HTR-8/SVneo (cell line): ENCODE data around the gene IER5.

Experiments
- DNase-seq: peaks from one replicate; pipeline ENCODE4 v3.0.0; 2011; ENCODE audit warnings: low spot score, mixed read lengths; ENCODE audit not compliant: insufficient read length
- FAIRE-seq: peaks from 2 replicates; lab custom pipeline; 2011; peaks lifted over from hg19 to GRCh38; lab: Jason Lieb, UNC

The IER5 gene

DNA sequence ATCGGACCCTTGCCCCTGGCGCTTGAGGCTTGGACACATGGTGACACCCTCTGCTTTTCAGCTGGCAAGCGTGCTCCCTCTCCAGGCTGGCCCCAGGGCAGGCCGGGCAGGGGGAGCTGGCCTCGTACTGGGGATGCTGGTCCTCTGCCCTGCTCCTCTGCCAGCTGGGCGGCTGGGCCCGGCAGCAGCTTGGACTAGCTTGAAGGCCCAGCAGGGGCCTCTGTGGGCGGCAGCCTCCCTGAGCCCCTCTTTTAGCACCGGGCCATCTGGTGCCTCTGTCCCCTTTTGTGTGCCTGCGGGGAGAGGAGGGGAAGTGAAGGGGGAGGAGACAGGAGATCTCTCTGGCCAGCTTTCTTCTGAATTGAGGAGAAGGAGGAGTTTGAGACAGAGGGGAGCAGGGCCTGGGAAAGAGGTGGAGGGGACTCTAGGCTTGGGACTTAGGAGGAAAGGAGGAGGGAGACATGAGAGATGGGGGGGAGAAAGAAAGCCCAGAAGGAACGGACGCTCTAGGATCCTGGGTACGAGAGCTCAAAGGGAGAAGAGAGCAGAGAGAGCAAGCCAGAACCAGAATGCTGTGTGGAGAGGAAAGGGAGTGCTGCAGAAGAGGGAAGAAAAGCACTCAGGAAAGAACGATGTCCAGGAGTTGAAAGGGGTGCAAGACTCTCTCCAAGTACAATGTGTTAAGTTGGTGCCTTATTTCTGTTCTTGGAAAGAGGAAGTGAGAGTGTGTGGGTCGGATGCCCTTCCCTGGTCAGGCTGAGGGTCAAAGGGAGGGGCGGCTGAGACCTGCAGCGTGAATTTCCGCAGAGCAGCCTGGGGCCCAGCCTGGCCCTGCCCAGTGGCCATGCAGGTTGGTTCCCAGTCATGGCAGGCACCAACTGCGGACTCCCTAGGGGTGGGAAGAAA, 40.3 kb downstream of the IER5 start:
- FAIRE-seq = no peak
- no peak for DNase-seq

DNA sequence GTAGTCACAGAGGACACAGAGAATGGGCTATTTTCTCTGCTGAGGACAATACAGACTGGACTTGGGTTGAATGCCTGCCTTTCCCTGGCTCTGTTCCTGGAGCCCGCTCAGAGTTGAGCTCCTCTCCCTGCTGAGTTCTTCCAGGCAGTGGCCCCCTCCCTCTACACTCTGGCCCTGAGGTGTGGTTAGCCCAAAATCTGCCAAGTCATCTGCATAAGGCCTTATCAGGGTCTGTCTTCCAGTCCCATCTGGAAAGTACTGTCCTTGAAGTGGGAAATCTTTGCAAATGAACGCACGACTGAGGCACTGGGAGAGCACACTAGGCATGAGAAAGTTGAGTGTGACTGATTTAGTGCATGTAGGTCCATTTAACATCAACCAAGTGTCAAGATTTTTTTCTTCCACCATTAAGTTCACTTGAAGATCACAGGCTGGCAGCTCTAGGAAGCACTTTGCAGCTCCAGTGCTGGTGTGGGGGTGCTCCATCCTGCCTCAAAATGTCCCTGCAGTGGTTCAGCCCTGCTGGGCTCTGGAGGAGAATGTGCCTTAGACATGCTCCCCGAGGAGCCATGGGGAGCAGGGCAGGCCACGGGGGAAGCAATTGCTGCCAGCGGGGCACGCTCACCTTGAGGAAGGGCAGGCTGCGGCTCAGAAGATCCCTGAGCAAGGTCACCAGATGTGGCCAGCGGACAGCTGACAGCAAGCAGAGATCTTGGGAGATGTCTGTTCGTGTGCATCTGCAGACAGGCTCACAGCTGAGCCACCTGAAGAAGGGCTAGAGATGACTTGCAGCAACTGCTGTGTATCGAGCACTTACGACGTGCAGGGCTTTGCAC, 41.5 kb downstream of the IER5 start:
- FAIRE-seq (no peak), DNase-seq (no peak)

DNA sequence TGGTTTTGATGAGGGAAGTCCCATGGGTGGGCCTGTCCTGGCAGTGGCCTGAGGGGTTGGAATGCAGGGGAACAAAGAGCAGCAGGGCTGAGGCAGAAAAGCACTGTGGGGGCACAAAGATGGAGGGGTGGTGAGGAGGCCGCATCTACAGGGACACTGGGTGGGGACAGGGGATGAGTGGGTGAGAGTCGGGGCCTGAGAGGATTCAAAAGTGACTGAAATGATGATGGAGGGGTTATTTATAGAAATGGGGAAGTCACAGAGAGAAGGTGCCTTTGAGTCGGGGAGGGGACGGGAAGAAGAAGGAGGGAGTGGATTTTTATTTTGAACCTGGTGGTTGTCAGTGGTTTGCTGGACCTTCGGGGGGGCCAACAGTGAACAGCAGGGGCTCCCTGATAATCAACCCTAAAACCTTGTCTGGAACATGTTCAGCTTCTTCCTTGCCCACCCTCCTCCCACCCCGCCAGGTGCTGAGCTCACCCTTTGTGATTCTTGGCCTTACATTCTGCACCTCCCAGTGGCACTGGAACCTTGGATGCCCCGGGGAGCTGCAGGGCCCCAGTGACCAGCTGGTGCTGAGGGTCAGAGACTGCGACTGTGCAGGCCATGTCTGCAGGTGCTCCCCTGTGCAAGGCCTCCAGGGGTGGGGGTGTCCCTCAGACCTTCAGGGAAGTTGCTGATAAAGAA, 42.9 kb downstream of the IER5 start:
- FAIRE-seq = no peak
- DNase-seq = no peak

DNA sequence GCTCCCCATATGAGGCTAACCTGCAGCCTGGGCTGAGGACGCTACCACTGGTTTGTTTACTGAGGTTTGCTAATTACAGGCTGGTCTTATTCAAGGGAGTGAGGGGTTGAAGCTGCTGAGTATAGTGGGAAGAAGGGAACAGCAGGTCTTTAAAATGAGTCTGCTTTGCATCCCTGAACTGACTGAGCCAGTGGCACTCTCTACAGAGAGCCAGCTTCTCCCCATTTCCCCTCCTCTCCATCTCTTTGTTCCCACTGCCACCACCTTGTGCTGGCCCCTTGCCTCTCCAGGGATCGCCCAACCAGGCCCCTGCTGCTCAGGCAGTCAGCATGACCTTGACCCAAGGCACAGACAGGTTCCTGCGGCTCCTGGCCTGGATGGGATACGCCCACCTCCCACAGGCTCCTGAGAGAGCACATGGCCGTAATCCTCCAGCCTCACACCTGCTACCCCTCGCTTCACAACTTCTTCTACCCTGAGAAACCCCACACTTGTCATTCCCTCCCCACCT, 45.0 kb downstream of the IER5 start:
- DNase-seq (no peak), FAIRE-seq (no peak)

DNA sequence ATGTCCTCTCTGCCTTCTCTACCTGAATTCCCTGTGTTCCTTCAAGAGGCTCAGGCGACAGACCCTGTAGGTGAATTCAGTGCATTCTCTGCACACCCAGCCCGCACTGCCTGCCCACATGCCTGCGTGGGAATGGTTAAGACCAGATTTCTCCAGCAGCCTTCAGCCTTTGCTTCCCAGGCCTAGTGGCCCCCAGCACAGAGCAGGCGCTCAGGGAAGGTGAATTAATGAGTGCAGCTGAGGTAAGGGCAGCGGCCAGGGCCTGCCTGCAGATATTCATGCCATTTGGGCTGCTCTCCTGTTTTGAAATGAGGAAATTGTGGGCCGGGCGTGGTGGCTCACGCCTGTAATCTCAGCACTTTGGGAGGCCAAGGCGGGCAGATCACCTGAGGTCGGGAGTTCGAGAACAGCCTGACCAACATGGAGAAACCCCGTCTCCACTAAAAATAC, 45.5 kb downstream of the IER5 start:
- FAIRE-seq (no peak), DNase-seq (no peak)

DNA sequence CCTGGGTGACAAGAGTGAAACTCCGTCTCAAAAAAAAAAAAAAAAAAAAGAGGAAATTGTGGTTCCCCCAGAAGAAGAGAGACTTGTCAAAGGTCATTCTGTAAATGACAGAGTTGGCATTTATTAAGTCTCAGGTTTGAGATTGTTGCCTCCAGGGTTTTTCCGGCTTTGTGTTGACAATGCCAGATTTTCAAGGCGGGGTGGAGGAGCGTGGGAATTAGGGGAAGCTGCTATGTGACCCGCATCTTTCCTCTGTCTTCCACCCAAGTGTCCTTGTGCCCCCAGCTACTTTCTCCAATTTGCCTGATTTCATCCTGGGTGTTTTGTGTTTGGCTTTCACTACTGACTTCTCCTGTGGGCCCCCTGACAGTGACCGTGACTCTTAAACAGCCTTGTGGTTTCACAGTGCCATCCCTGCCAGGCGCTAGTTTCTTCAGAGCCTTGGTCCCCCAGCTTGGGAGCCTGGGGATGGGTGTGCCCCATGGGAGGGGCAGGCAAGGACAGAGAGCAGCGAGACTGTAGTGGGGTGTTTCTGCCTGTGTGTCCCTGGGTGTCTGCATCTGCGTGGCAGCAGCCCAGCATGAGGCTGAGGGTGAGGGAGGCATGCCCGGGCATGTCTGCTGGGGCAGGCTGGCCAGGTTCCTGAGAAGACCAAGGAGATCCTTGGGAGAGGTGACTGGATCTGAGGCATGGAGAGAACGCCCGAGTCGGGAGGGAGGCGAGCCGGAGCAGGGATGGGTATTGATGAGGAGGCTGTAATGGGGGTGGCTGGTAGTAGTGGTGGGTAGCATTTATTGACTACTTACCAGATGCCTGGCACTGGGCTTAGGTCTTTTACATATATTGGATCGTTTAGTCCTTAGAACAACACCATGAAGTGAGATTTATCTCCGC, 46.3 kb downstream of the IER5 start:
- DNase-seq (peak; percentile 83), FAIRE-seq (peak; percentile 20)

DNA sequence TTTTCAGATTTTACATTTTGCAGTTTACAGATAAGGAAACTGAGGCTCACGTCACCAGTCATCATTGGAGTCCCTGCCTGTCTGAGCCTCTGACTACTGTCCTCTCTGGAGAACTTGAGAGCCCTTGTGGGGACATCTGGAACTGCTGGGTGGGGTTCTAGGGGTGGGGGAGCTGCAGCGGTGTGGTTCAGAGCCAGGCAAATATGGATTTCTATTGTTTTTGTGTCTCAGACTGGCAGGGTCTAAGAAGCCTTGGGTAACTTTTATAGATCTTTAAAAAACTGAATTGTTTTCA, 46.9 kb downstream of the IER5 start:
- FAIRE-seq (no peak), DNase-seq (no peak)

DNA sequence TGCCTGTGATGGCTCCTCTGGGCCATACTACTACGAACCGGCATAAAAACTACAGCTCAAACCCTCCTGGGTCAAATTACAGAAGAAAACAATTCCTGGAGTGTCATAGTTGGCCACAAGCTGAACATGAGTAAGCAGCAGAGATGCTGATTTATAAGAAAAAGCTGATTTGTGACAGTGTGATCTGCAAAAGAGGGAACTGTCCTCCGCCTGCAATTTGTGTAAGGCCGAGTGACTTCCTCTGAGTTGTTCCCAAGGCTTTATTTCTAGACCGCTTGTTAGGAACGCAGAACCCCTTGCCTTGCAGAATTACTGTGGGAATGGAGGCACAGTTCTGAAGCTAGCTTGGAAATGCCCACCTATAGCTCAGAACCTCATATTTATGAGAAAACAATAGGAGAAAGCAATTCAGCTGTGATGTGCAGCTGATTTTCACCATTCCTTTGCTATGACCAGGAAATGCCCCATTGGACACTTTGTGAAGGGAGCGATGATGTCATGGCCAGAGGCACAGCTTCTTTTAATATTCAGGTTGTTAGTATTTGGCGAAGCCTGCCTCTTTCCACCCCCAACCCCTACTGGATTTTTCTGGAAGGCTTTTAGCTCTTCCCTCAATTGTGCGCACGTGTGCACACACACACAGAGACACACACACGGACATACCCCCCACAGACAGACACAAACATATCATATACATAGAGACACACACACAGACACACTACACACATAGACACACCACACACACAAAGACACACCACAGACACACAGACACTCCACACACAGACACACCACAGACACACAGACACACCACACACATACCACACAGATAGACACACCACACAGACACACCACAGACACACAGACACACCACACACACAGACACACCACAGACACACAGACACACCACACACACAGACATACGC, 47.6 kb downstream of the IER5 start:
- DNase-seq (no peak), FAIRE-seq (no peak)

DNA sequence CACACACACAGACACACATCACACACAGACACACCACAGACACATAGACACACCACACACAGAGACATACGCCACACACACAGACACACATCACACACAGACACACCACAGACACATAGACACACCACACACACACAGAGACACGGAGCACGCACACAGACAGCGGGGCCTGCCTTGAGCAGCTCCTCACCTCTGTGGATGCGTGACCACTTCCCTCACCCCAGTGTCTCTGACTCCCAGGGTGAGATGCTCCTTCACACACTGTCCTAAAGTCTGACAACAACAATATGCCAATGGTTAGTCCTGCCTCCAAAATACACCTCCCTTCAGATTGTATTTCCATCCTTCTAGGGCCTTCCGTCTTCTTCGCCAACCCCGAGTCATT, 48.2 kb downstream of the IER5 start:
- no peak for DNase-seq
- FAIRE-seq = peak; percentile 93

DNA sequence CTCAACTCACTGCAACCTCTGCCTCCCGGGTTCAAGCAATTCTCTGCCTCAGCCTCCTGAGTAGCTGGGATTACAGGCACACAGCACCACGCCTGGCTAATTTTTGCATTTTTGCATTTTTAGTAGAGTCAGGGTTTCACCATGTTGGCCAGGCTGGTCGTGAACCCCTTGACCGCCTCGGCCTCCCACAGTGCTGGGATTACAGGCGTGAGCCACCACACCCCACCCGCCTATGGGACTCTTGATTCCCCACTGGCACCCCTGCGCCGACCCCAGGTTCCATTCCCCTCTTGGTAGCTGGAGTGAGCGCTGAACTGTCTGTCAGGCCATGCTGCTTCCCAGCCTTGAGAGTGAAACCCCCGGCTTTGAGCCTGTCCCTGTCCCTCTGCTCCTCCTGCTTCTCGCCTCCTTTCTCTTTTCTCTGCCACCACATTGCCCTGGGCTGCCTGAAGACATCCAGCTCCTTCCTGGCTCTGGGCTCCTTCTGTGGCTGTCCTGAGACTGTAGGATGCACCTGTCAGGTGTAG, 48.8 kb downstream of the IER5 start:
- FAIRE-seq (no peak), DNase-seq (no peak)

DNA sequence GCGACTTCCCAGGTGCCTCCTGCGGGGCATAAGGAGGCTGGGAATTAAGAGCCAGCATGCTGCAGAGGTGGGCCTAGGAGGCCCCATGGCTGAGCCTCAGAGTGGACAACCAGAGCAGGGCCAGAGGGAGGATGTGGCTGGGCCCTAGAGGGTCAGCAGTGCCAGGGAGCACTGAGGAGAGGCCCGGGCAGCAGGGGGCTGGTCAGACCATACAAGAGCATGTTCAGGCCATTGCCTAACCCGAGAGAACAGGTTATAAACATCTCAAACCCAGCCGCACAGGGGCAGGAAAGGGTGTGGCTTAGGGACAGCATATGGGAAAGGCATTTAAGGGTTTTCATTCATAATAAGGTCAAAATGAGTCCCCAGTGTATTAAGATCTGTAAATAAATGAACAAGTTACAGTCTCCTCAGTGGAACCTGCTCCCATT, 51.1 kb downstream of the IER5 start:
- DNase-seq = peak; percentile 48
- FAIRE-seq = no peak

DNA sequence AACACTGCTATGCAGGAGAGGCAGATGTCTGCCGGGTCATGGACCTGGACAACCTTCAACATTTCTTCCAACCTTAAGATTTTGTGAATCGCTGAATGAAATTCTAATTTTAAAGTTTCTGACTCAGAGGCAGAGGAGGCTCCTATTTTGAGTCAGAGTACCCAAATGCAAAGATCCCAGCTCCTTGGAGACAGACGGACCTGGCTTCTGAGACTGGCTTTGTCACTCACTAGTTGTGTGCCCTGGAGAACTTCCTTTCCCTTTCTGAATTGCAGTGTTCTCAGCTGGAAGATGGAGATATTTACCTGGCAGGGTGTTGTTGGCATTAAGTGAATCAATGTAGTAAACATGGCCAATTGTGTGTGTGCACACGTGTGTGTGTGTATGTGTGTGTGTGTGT, 51.9 kb downstream of the IER5 start:
- FAIRE-seq (no peak), DNase-seq (no peak)

DNA sequence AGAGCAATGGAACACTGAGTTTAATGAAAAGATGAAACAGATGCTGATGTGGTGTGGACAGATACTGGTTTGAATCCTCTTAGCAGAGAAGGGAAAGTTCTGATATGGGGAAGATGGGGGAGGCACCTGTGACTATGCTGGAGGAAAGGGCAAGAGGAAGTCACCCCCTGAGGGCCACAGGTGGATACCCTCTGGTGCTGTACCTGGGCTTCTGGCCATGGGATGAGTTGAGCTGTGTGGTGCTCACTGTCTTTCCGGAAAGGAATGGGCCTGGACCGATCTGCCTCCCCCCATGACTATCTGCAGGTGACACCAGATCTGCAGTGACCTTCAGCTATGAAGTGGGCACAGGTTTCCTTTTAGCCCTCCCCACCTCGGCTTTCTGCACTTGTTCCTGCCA, 52.4 kb downstream of the IER5 start:
- FAIRE-seq = no peak

DNA sequence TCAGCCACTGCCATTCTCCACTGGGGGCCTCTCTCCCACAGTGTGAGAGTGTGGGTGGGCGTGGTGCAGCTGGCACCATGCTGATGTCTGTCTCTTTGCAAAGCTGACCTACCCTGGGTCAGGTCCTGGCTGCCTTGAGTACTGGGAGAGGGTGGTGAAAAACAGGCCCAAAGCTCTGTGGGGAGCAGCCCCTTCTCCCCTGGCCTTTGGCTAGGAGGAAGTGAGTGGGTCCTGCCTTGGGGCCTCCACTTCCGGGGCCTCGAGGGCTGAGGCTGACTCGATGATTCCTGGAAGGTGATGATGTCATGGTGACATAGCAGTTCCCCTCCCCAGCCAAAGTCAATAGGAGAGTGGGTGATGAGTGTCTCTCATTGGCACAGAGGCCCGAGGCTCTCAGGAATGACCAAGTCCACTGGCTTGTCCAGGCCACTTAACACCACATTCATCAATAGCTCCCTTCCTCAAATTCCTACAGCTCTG, 53.0 kb downstream of the IER5 start:
- FAIRE-seq (no peak), DNase-seq (peak; percentile 65)

More for the DNA sequence above, 52.4 kb downstream of the IER5 start:
- no peak for DNase-seq
